Kidney capillary endothelial cell (primary cell): ENCODE data around the gene AURKA.
"Not testable (repeated sequence)": the region's sequence is repeated elsewhere in the genome, so short reads cannot be mapped to it uniquely, and the experiment has no call there.

ENCODE experiments used
- DNase-seq: peaks from one replicate; pipeline ENCODE4 v3.0.0-alpha.2; 2018; ENCODE audit warnings: low spot score

The AURKA gene

GRCh38 chr20:56391037-56391436 is 978 bp downstream of the AURKA start:
- no peak for DNase-seq

GRCh38 chr20:56390396-56390795 is 1.6 kb downstream of the AURKA start:
- DNase-seq: not testable (repeated sequence)

GRCh38 chr20:56389807-56390206 is 2.2 kb downstream of the AURKA start:
- no peak for DNase-seq

GRCh38 chr20:56388882-56389281 is 3.1 kb downstream of the AURKA start:
- DNase-seq: no peak

GRCh38 chr20:56386219-56386618 is 5.8 kb downstream of the AURKA start:
- no peak for DNase-seq

- DNase-seq: no peak
These were observed 6.9 kb downstream of the AURKA start for GRCh38 chr20:56385130-56385529.

GRCh38 chr20:56383334-56383733 is 8.7 kb downstream of the AURKA start:
- no peak for DNase-seq

- DNase-seq: no peak
These were observed 9.3 kb downstream of the AURKA start for GRCh38 chr20:56382696-56383095.

- DNase-seq: no peak
These were observed 10.5 kb downstream of the AURKA start for GRCh38 chr20:56381501-56381900.

- peak; percentile 48 for DNase-seq
These were observed 11.6 kb downstream of the AURKA start for GRCh38 chr20:56380375-56380774.

GRCh38 chr20:56378386-56378785 is 13.6 kb downstream of the AURKA start:
- no peak for DNase-seq

GRCh38 chr20:56376331-56376730 is 15.7 kb downstream of the AURKA start:
- no peak for DNase-seq

GRCh38 chr20:56373942-56374341 is 18.1 kb downstream of the AURKA start:
- peak; percentile 46 for DNase-seq

GRCh38 chr20:56372850-56373249 is 19.2 kb downstream of the AURKA start:
- DNase-seq: no peak

GRCh38 chr20:56371977-56372376 is 20.0 kb downstream of the AURKA start:
- DNase-seq: no peak

- no peak for DNase-seq
These were observed 22.8 kb downstream of the AURKA start for GRCh38 chr20:56369179-56369578.

- DNase-seq: no peak
These were observed 23.5 kb downstream of the AURKA start for GRCh38 chr20:56368351-56369134.

GRCh38 chr20:56363491-56363890 is 28.5 kb downstream of the AURKA start:
- no peak for DNase-seq

- DNase-seq: peak; percentile 39
These were observed 29.1 kb downstream of the AURKA start for GRCh38 chr20:56362833-56363413.

- DNase-seq: no peak
These were observed 30.1 kb downstream of the AURKA start for GRCh38 chr20:56361900-56362299.

GRCh38 chr20:56360908-56361205 is 31.2 kb downstream of the AURKA start:
- no peak for DNase-seq

- DNase-seq: no peak
These were observed 31.7 kb downstream of the AURKA start for GRCh38 chr20:56360133-56360907.
